Measurements from ENCODE around the gene R3HDM4. TPM values are rescaled to one million over a fixed set of nuclear protein-coding genes. Genes with fewer than 3 reads are reported as not detected.

The R3HDM4 gene
- total RNA-seq, 2 donors from 2014 or later = 48.4 to 68.3 TPM

DNA sequence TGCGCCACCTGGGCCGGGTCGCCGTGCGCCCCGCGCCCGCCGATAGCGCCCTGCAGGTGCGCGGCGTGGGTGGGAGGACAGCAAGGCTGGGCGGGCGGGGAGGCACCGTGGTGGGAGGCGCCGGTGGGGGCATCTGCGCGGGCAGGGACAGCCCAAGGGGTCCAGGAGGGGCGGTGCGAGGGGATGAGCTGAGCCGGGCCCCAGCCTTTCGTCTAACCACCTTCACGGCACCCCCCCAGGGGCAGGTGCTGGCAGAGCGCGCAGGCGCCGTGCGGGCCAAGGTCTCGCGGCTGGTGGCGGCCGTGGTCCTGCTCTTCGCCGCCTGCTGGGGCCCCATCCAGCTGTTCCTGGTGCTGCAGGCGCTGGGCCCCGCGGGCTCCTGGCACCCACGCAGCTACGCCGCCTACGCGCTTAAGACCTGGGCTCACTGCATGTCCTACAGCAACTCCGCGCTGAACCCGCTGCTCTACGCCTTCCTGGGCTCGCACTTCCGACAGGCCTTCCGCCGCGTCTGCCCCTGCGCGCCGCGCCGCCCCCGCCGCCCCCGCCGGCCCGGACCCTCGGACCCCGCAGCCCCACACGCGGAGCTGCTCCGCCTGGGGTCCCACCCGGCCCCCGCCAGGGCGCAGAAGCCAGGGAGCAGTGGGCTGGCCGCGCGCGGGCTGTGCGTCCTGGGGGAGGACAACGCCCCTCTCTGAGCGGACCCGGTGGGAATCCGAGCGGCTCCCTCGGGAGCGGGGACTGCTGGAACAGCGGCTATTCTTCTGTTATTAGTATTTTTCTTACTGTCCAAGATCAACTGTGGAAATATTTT, 7.2 kb upstream of the R3HDM4 start:
- Mint-ChIP-seq H3K27ac (peak overlapping the region in 1 of 2 donors; percentile 37), H3K9me3 (no peaks in the 10 kb centered on the region), H3K36me3 (no peaks in the 10 kb centered on the region), H3K27me3 (no peaks in the 10 kb centered on the region), H3K4me3 (peak overlapping the region; percentile 80), H3K4me1 (ENCODE audit: low read depth in 2 of 2) (peaks cover 9 to 10% of the 10 kb centered on the region in 2 donors)
- peak; percentile 41 to 56 for ATAC-seq
- peak; percentile 70 for DNase-seq (ENCODE audit: low spot score)

DNA sequence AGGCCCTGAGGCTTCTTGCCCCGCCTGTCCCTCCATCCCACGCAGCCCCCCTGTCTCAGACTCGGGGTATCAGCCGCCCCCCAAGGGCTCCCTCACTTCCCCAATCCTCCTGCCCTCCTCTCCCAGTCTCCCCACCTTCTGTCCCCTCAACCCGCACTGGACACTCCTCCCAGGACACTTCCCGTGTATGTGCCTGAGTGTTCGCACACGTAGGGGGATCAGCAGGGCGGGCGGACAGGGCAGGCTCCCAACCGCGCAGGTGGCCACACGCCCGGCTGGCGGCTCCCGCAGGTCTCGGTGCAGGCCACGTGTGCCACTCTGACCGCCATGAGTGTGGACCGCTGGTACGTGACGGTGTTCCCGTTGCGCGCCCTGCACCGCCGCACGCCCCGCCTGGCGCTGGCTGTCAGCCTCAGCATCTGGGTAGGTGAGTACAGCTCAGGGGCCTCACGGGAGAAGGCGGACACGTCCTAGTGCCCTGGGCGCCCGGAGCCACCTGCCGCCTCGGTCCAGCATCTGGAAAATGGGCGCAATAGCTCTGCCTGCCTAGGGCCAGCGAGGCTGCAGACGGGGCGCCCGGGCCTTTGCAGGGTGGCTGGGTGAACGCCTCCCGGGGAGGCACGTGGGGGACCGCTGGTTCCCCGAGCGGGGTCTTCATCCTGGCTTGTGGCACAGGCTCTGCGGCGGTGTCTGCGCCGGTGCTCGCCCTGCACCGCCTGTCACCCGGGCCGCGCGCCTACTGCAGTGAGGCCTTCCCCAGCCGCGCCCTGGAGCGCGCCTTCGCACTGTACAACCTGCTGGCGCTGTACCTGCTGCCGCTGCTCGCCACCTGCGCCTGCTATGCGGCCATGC, 6.4 kb upstream of the R3HDM4 start:
- Mint-ChIP-seq H3K27me3 (peaks cover 0 to 6% of the 10 kb centered on the region in 2 donors), H3K4me1 (ENCODE audit: low read depth in 2 of 2) (peaks cover 9 to 10% of the 10 kb centered on the region in 2 donors), H3K27ac (no peak overlapping the region), H3K4me3 (no peak overlapping the region), H3K9me3 (no peaks in the 10 kb centered on the region), H3K36me3 (no peaks in the 10 kb centered on the region)
- DNase-seq (ENCODE audit: low spot score) = no peak
- ATAC-seq = peak in 1 of 2 donors; percentile 1

DNA sequence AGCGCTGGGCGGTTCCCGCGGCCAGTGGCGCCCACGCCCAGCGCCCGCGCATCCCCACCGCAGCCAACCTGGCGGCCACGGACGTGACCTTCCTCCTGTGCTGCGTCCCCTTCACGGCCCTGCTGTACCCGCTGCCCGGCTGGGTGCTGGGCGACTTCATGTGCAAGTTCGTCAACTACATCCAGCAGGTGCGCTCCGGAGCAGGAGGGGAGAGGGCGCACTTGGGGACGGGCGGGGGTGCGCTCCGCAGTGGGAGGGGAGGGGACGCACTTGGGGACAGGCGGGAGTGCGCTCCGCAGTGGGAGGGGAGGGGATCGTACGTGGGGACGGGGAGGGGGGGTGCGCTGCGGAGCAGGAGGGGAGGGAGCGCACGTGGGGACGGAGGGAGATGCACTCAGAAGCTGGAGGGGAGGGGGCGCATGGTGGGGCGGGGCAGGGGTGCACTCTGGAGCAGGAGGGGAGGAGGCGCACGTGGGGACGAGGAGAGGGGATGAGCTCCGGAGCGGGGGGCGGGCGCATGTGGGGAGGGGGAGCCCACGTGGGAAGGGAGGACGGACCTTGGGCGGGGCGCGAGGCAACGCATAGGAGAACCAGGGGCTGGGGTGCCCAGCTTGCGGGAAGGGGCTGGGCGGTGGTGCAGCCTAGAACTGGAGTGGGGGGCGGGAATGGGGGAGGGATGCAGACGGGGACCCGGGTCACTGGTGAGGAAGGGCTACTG, 5.6 kb upstream of the R3HDM4 start:
- H3K4me1 Mint-ChIP-seq (ENCODE audit: low read depth in 2 of 2) = peaks cover 9 to 12% of the 10 kb centered on the region in 2 donors
- H3K4me3 Mint-ChIP-seq = no peak overlapping the region

DNA sequence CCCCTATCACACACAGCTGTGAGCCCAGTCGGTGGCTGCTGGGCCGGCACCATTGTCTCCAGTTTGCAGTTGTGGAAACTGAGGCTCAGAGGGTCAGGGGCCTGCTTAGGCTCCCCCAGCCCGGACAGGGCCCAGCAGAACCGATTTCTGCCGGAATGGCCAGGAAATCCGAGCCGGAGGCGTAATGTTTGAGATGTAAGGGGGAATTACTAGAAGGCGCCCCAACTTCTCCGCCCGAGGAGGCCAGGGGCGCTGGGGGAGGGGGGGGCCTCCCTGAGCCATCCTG, 5.1 kb upstream of the R3HDM4 start:
- Mint-ChIP-seq H3K9me3 (no peaks in the 10 kb centered on the region), H3K36me3 (no peaks in the 10 kb centered on the region), H3K27ac (no peak overlapping the region), H3K27me3 (peaks cover 0 to 6% of the 10 kb centered on the region in 2 donors), H3K4me3 (no peak overlapping the region), H3K4me1 (ENCODE audit: low read depth in 2 of 2) (peaks cover 9 to 13% of the 10 kb centered on the region in 2 donors)
- no peak for DNase-seq (ENCODE audit: low spot score)
- no peak for ATAC-seq

More for the DNA sequence above, 5.6 kb upstream of the R3HDM4 start:
- no peak for DNase-seq (ENCODE audit: low spot score)
- Mint-ChIP-seq H3K9me3 (no peaks in the 10 kb centered on the region), H3K27ac (no peak overlapping the region), H3K36me3 (no peaks in the 10 kb centered on the region), H3K27me3 (peaks cover 0 to 6% of the 10 kb centered on the region in 2 donors)
- no peak for ATAC-seq

DNA sequence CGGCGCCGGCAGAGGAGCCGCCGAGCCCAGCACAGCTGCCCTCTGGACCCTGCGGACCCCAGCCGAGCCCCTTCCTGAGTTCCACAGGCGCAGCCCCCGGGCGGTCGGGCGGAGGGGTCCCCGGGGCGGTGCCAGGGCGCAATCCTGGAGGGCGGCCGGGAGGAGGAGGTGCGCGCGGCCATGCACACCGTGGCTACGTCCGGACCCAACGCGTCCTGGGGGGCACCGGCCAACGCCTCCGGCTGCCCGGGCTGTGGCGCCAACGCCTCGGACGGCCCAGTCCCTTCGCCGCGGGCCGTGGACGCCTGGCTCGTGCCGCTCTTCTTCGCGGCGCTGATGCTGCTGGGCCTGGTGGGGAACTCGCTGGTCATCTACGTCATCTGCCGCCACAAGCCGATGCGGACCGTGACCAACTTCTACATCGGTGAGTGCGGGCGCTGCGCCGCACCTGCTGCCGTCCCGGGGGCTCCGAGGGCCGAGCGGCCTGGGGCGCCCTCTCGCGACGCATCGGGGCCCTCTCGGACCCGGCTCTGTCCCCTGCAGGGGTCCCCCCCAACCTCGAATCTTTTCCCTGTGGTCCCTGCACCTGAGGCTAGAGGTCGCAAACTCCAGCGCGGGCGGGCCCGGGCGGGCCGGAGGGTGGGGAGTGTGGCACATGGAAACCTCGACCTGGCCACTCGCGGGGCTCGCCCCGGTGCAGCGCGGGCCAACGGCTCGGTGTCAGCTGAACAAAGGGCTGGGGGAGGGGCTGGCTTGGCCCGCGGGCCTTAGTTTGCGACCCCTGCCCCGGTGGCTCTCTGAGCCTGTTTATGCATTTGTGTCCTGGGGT, 4.5 kb upstream of the R3HDM4 start, which contains the start of gene KISS1R:
Gene KISS1R (plus strand): TSS at position 11 of the 829 bp plus-strand sequence. CDS start 170 bp downstream, at position 181.
- no peak within 1 kb of the TSS for H3K27ac Mint-ChIP-seq
- no peaks in the 10 kb centered on the region for H3K9me3 Mint-ChIP-seq
- H3K4me3 Mint-ChIP-seq = no peak within 1 kb of the TSS
- no peaks in the 10 kb centered on the region for H3K36me3 Mint-ChIP-seq
- peaks cover 9 to 13% of the 10 kb centered on the region in 2 donors for H3K4me1 Mint-ChIP-seq (ENCODE audit: low read depth in 2 of 2)
- ATAC-seq (no peak), DNase-seq (ENCODE audit: low spot score) (no peak)
- H3K27me3 Mint-ChIP-seq = peaks cover 0 to 6% of the 10 kb centered on the region in 2 donors

DNA sequence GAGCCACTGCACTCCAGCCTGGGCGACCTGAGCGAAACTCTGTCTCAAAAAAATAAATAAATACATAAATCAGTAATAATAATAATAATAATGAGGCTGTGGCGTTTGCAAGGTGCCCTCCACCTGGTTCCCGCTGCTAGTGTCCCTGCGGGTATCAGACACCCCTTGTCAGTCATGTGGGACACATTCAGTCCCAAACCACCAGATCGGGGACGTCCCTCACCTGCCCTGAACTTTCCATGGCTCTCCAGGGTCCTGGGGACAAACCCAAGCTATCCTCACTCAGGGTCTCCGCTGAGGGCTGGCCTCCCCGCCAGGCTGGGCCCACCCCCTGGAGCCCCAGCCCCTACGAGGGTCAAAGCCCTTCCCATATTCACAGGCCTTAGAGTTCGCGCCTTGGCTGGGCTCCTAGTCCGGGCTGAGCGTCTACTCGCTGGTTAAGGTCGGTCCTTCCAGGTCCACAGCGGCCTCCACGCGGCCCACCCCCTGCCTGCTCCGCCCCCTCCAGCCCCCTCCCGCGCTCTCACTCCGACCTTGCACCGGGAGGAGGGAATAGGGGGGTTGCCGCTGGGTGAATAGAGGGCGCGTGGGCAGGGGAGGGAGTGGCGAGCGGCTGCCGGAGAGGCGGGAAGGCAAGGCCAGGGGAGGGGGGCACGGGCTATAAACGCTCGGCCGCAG, 3.8 kb upstream of the R3HDM4 start:
- ATAC-seq = no peak
- Mint-ChIP-seq H3K27me3 (peaks cover 0 to 6% of the 10 kb centered on the region in 2 donors), H3K36me3 (no peaks in the 10 kb centered on the region), H3K4me1 (ENCODE audit: low read depth in 2 of 2) (peaks cover 6 to 10% of the 10 kb centered on the region in 2 donors), H3K9me3 (no peaks in the 10 kb centered on the region), H3K4me3 (no peak overlapping the region), H3K27ac (no peak overlapping the region)
- DNase-seq (ENCODE audit: low spot score) = no peak

DNA sequence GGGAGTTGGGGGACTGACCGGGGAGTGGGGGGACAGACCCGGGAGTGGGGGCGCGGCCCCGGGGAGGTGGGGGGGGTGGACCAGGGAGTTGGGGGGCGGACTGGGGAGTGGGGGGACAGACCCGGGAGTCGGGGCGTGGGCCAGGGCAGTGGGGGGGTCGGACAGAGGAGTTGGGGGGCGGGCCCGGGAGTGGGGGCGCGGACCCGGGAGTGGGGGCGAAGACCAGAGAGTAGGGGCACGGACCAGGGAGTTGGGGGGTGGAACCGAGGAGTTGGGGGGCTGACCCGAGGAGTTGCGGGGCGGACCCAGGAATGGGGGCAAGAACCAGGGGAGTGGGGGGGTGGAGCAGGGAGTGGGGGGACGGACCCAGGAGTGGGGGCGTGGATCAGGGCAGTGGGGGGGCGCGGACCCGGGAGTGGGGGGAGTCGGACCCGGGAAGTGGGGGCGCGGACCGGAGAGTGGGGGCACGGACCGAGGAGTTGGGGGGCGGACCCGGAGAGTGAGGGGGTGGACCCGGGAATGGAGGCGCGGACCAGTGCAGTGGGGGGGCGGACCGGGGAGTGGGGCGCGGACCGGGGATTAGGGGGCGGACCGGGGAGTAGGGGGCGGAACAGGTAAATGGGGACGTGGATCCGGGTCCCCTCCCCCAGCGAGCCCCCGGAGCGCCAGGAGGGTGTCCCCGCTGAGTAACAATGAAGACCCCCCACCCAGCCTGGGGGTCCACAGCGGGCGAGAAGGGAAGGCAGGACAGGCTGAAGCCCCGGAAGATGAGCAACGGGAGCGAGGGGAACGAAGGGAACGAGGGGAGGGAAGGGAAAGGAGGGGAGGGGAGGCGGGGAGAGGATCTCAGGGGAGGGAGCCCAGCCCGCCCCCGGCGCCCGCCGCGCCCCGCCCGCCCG, 589 bp downstream of the R3HDM4 start:
- Mint-ChIP-seq H3K9me3 (no peaks in the 10 kb centered on the region), H3K27ac (peak overlapping the region in 1 of 2 donors; percentile 12), H3K4me3 (peak overlapping the region; percentile 72), H3K4me1 (ENCODE audit: low read depth in 2 of 2) (peaks cover 13 to 18% of the 10 kb centered on the region in 2 donors), H3K27me3 (peaks cover 0 to 6% of the 10 kb centered on the region in 2 donors), H3K36me3 (no peaks in the 10 kb centered on the region)
- ATAC-seq = peak; percentile 11 to 25
- no peak for DNase-seq (ENCODE audit: low spot score)

DNA sequence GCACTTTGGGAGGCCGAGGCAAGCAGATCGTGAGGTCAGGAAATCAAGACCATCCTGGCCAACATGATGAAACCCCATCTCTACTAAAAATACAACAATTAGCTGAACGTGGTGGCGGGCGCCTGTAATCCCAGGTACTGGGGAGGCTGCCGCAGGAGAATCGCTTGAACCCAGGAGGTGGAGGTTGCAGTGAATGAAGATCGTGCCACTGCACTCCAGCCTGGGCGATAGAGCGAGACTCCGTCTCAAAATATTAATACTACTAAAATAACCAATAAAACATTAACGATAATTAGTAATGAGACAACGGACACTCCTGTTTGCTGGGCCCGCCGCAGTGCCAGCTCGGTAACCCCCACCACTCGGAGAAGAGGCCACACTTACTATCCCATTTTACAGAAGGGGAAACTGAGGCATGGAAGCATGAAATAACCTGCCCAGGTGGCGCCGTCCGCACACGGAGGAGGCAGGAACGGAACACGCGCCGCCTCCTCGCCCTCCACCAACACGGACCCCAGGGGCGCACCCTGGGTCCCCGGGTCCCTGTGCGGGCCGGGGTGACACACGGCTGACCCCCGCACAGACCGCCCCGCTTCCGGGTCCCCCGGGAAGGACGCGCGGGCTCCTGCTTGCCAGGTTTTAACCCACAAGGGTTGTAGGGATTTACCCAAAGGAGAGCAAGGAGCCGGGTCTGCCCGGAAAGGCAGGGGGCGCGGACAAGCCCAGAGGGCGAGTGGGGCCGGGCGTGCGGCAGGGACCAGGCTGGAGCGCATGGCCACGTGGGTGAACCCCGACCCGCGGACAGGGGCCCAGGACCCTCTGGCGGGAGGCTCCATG, 1.6 kb downstream of the R3HDM4 start:
- peak overlapping the region in 1 of 2 donors; percentile 61 for H3K27ac Mint-ChIP-seq
- no peaks in the 10 kb centered on the region for H3K9me3 Mint-ChIP-seq
- DNase-seq (ENCODE audit: low spot score) = no peak
- H3K36me3 Mint-ChIP-seq = no peaks in the 10 kb centered on the region
- ATAC-seq = no peak
- peaks cover 0 to 6% of the 10 kb centered on the region in 2 donors for H3K27me3 Mint-ChIP-seq
- H3K4me3 Mint-ChIP-seq = peak overlapping the region; percentile 58
- H3K4me1 Mint-ChIP-seq (ENCODE audit: low read depth in 2 of 2) = peaks cover 13 to 20% of the 10 kb centered on the region in 2 donors

DNA sequence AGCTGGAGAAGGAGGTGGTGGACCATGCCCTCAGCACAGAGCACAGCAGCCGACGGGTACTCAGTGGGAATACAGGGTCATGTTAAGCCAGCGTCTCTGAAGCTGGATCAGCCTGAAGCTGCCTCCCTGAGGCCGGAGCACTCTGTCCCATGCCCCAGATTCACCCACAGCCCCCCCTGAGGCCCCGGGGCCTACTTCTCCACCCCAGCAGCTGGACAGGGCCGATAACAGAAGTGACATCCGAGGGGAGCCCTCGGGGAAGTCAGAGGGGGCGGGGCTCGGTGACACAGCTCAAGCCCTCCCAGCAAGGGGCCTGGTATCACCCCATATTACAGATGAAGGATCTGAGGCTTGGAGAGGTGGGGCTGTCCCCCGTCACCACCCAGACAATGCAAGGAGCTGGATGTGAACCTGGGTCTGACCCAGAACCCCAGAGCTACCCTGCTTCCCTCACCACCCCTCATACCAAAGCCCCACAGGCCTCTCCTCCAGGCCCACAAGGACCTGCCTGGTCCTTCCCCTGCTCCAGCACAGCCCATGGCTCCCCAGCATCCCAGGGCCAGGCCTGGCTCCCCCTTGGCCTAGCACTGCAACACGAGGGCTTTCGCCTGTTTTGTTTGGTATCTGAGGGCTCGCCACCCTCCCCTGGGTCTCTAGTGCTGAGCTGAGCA, 5.7 kb downstream of the R3HDM4 start:
- H3K27ac Mint-ChIP-seq = peak overlapping the region in 1 of 2 donors; percentile 97
- H3K27me3 Mint-ChIP-seq = no peaks in the 10 kb centered on the region
- no peaks in the 10 kb centered on the region for H3K9me3 Mint-ChIP-seq
- no peaks in the 10 kb centered on the region for H3K36me3 Mint-ChIP-seq
- H3K4me3 Mint-ChIP-seq = no peak overlapping the region
- H3K4me1 Mint-ChIP-seq (ENCODE audit: low read depth in 2 of 2) = peaks cover 13 to 20% of the 10 kb centered on the region in 2 donors
- no peak for DNase-seq (ENCODE audit: low spot score)
- peak; percentile 9 to 15 for ATAC-seq

DNA sequence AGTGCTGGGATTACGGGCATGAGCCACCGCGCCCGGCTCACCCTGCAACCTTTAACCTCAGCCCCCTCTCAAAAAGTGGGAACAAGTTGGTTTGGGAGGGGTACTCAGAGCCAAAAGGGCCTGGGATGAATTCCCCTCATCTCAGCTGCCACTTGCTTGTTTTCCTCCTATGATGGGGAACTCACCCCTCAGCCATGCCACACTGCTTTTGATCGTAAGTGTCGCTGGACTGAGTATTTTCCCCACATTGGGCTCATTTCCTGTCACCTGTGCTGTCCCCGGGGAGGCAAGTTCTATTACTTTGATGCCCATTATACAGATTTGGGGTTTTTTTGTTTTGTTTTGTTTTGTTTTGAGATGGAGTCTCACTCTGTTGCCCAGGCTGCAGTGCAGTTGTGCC, 6.5 kb downstream of the R3HDM4 start:
- no peaks in the 10 kb centered on the region for H3K9me3 Mint-ChIP-seq
- peaks cover 13 to 20% of the 10 kb centered on the region in 2 donors for H3K4me1 Mint-ChIP-seq (ENCODE audit: low read depth in 2 of 2)
- DNase-seq (ENCODE audit: low spot score) = no peak
- H3K4me3 Mint-ChIP-seq = no peak overlapping the region
- H3K27me3 Mint-ChIP-seq = no peaks in the 10 kb centered on the region
- H3K27ac Mint-ChIP-seq = peak overlapping the region in 1 of 2 donors; percentile 97
- no peak for ATAC-seq
- no peaks in the 10 kb centered on the region for H3K36me3 Mint-ChIP-seq

DNA sequence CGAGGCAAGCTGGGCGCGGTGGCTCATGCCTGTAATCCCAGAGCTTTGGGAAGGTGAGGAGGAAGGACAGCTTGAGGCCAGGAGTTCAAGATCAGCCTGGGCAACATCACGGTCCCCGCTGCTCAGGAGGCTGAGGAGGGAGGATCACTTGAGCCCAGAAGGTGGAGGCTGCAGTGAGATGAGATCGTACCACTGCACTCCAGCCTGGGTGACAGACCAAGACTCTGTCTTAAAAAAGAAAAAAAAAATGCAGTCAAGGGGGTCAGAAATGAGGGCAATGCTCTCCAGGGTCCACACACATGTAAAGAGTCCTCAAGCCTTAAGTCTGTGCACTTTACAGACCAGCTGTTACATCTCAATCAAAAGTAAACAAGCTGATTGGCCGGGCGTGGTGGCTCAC, 8.5 kb downstream of the R3HDM4 start:
- H3K4me1 Mint-ChIP-seq (ENCODE audit: low read depth in 2 of 2) = peaks cover 8 to 15% of the 10 kb centered on the region in 2 donors
- ATAC-seq (no peak), DNase-seq (ENCODE audit: low spot score) (no peak)
- no peaks in the 10 kb centered on the region for H3K36me3 Mint-ChIP-seq
- H3K27ac Mint-ChIP-seq = no peak overlapping the region
- H3K4me3 Mint-ChIP-seq = no peak overlapping the region
- no peaks in the 10 kb centered on the region for H3K9me3 Mint-ChIP-seq
- H3K27me3 Mint-ChIP-seq = no peaks in the 10 kb centered on the region

Data from natural killer cell treated with Interleukin-12 subunit alpha and Interleukin-12 subunit beta and Interleukin-15 and Interleukin-18, amount 100 ng/mL, for 72 hours (primary cell).